GM18520 (cell line): Measurements from ENCODE around the gene BRIP1.
"Not testable (repeated sequence)": the region's sequence is repeated elsewhere in the genome, so short reads cannot be mapped to it uniquely, and the experiment has no call there.

Experiments
- ATAC-seq: cut with Tn5 transposase; IDR thresholded peaks from one replicate; pipeline ENCODE4 v1.9.1; 2021; ENCODE audit not compliant: unreplicated experiment

Gene BRIP1

DNA sequence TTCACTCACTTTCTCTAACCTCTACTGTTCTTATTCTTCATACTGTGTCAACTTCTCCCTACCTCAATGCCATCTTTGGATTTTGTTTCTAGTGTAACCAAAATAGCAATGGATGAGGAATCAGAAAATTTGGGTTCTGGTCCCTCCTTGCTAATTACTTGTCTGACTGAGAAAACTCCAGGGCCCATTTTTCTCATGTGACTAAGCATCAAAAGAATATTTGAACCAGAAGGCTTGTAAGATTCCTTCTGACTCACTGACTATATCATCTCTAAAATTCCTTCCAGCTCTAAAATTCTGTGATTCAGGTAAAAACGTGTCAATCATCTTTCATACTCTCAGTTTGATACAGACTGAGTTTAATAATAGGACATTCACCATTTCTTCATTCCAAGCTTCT is 57.9 kb downstream of the BRIP1 start:
- no peak for ATAC-seq

DNA sequence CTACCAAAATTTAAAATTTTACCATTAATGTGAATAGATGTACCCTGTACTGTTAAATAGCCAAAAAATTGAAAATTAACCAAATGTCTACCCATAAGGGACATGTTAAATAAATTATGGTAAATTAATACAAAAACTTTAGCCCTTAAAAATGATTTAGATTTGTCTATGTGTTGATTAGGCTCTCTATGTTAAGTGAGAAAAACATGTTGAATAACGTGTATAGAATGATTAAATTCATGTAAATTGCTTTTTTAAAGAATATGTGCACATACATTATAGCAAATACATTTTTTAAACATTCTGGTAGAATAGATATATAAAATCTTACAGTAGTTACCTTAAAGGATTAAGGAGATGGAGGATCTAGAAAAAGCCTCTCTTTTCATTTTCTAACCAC is 59.5 kb downstream of the BRIP1 start:
- ATAC-seq, result no peak

DNA sequence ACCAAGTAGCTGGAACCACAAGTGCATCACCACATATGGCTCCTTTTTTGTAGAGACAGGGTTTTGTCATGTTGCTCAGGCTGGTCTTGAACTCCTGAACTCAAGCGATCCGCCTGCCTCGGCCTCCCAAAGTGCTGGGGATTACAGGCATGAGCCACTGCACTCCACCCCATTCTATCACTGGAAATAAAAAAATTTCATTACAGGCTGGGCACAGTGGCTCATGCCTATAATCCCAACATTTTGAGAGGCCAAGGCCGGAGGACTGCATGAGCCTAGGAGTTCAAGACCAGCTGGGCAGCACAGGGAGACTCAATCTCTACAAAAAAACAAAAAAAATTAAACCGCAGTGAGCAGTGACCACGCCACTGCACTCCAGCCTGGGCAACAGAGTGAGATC is 60.1 kb downstream of the BRIP1 start:
- no peak for ATAC-seq

DNA sequence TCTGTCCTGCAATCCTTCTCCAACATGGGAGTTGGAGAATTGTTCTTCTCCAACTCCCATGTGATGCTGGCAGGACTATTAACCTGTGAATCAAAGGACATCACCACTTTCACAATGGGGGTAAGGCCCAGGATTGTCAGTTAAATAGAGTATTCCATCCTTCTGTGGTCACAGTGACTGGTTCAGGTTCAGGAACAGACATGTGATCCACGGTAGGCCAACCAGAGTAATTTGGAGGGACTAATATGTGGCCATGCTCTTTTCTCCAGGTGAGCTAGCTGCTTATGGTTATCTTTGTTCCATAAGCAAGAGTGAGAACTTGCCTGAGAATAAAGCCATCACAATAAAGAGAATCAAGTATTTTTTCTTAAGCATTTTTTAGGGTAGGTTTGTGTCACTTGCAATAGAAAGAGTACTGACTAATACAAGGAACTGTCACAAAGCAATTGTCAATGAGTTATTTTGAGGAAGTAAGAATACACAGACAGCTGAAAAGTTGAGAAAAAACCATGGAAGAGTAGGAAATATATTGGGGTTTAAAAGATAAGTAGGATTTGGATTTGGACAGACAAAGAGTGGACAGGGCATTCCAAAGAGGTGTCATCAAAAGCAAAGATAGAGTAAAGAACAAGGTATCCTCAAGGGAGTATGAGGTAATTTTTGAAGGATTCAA is 63.4 kb downstream of the BRIP1 start:
- no peak for ATAC-seq

DNA sequence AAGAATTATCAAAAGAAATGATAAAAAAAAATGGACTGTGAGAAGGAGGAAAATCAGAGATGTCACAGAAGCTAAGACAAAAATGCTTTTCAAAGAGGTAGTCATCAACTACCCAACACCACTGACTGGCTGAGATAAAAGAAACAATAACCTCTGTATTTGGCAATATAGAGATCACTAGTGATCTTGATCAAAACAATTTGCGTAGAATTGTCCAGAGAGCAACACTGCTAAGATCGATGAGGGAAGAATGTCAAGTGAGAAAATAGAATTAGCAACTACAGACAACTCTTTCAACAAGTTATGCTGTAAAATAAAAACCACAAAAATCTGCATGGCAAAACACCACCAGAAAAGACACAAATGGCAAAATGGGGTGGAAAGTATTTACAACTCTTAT is 66.0 kb downstream of the BRIP1 start:
- no peak for ATAC-seq

DNA sequence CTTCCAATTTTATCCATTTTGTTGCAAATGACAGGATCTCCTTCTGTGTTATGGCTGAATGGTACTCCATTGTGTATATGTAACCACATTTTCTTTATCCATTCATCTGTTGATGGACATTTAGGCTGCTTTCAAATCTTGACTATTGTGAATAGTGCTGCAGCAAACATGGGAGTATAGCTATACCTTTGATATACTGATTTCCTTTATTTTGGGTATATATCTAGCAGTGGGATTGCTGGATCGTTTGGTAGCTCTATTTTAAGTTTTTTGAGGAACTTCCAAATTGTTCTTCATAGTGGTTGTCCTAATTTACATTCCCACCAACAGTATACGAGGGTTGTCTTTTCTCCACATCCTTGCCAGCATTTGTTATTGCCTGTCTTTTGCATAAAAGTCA is 67.8 kb downstream of the BRIP1 start:
- no peak for ATAC-seq

DNA sequence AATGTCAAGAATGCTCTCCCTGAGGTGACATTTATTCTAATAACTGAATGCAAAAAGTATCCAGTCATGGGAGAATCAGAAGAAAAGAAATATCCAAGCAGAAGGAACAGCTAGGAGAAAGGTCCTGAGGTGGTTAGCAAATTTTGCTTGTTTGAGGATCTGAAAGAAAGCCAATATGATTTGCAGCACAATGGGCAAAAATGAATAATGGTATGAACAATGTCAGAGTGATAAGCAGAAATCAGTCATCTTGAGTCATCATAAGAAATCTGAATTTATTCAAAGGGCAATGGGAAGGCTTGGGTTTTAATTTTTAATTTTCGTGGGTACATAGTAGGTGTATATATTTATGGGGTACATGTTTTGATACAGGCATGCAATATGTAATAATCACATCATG is 68.5 kb downstream of the BRIP1 start:
- ATAC-seq, result no peak

DNA sequence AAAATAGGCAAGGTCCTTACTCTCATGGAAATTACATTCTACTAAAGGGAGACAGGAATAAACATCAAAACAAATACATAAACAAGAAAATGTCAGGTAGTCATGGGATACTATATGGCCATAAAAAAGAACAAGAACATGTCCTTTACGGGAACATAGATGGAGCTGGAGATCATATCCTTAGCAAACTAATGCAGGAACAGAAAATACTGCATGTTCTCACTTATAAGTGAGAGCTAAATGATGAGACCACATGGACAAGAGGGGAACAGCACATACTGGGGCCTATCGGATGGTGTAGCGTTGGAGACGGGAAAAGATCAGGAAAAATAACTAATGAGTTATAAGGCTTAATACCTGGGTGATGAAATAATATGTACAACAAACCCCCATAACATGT is 69.1 kb downstream of the BRIP1 start:
- no peak for ATAC-seq

DNA sequence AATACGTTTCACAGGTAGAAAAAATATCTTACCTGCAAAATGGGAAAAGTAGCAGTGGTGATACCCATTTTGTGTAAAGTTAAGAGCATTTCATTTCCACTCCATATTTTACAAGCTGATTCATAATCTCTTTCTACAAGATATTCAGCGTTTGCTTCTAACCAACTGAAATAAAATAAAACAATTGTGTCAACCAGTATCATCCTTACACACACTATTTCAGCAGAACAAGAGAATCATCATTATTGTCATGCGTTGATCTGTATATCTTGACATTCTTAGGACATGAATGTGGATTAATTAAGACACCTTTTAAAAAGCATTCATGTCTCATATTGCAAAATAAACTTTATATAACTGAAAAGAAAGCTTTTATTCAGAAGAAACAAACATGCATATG is 69.8 kb downstream of the BRIP1 start:
- ATAC-seq, result no peak

DNA sequence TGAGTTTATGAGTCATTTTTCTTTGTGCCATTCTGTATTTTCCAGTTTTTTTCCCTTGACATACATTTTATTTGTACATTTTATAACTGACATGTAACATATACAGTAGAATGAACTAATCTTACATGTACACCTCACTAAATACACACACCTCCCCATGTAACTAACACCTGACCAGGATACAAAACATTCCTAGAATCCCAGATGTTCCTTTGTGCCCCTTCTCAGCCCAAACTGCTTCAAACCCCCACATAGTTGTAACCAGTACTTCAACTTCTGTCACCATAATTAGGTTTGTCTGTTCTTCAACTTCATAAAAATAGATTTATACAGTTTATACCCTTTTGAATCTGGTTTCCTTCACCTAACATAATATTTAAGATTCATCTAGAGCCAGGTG is 73.5 kb downstream of the BRIP1 start:
- no peak for ATAC-seq

DNA sequence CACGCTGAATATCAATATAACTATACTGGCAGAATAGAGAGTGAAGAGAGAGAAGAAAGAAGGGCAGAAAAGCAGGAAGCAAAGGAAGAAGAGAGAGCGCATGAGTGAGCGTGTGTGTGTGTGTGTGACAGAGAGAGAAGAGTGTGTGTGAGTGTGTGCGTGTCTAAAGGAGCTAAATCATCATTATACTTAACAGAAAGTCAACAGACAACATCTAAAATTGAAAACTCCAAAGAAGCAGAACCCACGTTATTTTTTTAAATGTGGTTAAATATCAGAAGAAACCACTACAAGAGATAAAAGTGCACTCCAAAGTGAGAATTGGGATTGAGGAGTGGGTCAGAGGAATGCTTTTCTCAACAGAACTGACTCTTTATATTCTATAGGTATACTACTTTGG is 77.2 kb downstream of the BRIP1 start:
- no peak for ATAC-seq

DNA sequence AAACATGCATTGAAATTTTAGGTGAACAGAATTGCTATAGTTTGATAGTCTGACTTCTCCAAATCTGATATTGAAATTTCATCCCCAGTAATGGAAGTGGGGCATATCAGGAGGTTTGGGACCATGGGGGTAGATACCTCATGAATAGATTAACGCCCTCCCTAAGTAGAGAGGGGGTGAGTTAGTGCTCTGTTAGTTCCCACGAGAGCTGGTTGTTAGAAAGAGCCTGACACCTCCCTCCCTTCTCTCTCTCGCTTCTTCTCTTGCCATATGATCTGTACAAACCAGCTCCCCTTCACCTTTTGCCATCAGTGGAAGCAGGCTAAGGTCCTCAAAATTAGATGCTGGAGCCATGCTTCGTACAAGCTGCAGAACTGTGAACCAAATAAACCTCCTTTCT is 78.8 kb downstream of the BRIP1 start:
- no peak for ATAC-seq

DNA sequence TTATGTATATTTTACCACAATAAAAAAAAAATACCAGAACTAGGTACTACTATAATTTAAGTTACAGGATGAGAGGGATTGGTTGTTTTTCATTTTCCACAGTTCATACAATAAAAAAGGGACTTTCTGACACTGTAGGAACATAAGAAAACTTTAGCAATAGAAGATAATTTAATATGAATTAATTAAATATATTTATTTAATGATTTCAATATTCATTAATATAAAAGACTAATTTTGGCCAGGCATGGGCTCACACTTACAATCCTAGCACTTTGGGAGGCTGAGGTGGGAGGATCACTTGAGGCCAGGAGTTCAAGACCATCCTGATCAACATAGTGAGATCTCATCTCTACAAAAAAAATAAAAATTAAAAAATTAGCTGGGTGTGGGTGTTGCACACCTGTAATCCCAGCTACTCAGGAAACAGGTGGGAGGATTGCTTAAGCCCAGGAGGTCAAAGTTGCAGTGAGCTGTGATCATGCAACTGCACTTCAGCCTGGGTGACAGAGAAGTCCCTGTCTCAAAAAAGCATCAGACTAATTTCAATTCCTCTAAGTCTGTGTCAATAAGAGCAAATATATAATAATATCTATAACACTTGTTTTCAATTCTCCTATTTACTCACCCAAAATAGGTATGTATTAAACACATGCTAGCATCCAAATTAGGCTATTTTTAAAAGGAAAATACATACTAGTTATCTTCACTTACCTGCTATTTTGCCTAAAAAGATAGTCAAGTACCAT is 79.6 kb downstream of the BRIP1 start:
- ATAC-seq, result no peak

DNA sequence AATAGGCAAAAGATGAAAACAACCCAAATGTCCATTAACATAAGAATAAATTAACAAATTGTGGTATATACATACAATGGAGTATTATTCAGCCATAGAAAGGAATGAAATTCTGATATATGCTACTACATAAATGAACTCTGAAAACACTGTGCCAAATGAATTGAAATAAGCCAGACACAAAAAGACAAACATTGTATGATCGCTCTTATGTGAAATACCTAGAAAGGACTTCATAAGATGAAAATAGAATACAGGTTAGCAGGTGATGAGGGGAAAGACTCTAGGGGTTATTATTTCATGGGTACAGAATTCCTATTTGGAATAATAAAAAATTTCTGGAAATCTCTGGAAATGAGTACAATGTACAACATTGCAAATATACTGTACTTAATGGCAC is 80.2 kb downstream of the BRIP1 start:
- no peak for ATAC-seq

DNA sequence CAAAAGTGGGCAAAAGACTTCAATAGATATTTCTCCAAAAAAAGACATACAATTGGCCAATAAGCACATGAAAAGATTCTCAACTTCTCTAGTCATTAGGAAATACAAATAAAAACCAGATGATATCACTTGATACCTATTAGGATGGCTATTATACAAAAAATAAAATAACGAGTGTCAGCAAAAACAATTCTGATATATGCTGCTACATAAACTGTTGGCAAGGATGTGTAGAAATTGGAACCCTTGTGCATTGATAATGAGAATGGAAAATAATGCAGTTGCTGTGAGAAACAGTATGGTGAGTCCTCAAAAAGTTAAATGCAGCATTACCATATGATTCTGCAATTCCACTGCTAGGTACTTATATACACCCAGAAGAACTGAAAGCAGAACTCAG is 80.6 kb downstream of the BRIP1 start:
- ATAC-seq, result no peak

DNA sequence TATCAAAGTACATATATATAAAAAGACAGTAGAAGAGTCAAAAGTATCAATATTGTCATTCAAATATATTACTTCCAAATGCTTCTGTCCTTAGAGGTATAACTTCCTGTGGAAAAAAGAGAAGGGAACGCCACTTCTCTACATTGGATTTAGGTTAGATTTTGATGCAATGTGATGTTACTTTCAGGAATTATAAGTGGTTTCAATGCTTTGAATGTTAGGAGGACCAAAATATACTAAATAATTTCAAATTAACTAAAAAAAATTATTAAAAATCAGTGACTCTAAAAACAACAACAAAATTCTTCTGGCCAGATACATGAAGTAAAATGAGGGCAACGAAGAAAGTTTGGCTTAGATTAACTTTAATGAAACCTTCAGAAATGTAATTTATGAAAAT is 88.0 kb downstream of the BRIP1 start:
- ATAC-seq, result no peak

DNA sequence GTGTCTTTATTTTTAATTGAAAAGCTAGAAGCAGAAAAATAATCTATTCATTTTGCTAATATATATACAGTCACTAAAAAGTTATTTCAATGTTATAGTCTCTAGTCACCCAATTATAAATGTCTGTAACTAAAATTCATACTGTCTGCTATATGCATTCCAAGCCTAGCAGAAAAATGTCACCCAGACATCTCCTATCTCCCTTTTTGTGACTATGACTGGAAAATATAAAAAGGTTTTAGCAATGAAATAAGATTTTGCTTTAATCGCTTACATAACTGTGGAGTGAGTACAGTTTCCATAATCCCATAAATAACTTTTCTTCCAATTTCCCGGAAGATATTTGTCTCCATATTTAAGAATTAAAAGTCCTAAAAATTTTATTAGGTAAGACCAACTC is 88.6 kb downstream of the BRIP1 start:
- ATAC-seq, result no peak

DNA sequence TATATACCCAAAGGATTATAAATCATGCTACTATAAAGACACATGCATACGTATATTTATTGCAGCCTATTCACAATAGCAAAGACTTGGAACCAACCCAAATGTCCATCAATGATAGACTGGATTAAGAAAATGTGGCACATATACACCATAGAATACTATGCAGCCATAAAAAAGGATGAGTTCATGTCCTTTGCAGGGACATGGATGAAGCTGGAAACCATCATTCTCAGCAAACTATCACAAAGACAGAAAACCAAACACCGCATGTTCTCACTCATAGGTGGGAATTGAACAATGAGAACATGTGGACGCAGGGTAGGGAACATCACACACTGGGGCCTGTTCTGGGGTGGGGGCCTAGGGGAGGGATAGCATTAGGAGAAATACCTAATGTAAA is 89.2 kb downstream of the BRIP1 start:
- not testable (repeated sequence) for ATAC-seq

DNA sequence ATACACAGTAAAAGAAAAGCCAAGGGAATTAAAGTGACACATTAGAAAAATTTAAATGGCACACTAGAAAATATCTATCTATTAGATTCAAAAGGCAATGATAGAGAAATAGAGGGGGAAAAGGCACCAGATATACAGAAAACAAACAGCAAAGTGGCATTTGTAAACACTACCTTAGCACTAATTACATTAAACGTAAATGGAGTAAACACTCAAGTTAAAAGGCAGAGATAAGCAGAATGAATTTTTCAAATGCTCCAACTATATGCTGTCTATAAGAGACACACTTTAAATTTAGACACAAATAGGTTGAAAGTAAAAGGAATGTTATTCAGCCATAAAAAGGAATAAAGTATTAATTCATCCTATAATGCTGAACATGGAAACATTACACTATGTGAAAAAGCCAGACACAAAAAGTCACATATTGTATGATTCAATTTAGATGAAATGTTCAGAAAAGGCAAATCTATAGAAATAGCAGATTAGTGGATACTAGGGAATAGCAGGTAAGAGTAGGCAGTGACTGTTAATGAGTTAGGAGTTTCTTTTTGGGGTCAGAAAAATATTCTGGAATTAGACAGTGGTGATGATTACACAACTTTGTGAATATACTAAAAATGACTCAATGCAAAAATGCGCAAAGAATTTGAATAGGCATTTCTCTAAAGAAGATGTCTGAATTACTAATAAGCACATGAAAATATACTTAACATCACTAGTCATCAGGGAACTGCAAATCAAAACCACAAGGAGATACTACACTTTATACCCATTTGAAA is 92.4 kb downstream of the BRIP1 start:
- no peak for ATAC-seq

DNA sequence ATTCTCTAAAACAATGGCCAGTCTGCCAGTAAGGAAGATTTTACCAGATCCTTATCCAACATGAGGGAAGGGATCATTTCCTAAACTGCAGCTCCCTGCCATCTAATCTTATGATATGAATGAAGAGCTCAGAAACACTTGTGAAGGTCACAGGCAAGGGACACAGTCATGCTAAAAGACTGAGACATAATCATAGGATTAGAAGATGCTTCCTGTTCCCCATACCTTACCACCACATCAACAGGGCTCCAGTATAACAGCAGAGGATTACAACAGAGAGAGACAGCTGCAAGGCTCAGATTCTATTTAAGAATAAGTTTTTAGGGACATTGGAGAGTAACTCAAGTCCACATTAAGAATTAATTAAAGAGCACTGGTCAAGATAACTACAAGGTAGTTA is 93.3 kb downstream of the BRIP1 start:
- no peak for ATAC-seq

DNA sequence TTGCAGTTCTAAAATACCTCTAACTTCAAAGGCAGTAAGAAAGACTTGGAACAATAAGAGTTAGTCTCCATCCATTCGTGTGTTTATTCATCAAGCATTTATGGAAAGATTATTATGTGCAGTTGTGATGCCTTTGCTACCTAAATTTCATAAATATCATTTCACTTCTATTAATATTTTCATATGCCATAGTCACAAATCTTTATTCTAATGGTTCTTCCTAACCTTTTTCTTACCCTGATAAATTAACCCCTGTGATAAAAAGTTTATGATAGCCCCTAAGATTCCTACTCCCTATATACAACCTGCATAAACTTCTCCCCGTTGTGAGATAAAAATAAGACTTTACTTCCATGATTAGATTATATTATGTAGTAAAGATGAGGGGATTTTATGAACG is 94.9 kb downstream of the BRIP1 start:
- ATAC-seq, result no peak

DNA sequence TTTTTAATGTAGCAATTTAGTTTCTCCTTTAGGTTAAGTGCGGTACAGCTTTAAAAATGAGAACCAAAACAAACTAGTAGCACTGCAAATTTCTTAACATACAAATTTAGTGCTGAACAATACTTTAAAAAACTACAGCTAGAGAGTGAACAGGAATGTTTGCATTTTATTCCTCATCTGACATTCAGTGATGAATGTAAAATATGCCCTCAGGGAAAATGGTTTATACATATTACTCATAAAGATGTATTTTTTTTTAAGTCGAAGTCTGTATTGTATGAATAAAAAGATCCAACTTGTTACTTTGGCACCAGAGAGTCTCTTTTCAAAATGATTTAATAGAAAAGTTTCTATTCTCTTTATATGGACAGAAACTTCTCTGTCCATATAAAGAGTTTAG is 96.8 kb downstream of the BRIP1 start:
- no peak for ATAC-seq
